GM21390 (cell line): ENCODE measurements around the gene AQP6.
A peak's percentile ranks its signal among the peaks of the same experiment; 100 is the strongest.

Experiments used
- ATAC-seq: cut with Tn5 transposase; IDR thresholded peaks from one replicate; pipeline ENCODE4 v1.9.1; 2021; ENCODE audit not compliant: unreplicated experiment

Gene AQP6

GRCh38 chr12:49942921-49943624 is 29.7 kb upstream of the AQP6 start:
- no peak for ATAC-seq

DNA sequence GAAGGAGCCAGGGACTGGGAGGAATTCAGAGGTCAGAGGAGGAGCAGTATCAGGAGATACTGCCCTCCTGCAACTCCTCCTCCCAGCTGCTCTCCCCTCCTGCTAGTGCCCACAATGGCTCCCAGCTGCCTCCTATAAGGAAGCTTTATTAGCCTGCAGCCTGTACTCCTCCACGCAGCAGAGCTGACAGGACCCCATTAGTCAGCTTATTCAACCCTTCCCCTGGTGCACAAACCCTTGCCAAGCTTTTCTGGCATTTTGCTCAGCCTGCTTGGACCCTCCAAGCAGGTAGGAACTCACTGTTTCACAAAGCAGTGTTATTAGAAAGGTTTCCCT is 29.2 kb upstream of the AQP6 start:
- ATAC-seq = no peak

DNA sequence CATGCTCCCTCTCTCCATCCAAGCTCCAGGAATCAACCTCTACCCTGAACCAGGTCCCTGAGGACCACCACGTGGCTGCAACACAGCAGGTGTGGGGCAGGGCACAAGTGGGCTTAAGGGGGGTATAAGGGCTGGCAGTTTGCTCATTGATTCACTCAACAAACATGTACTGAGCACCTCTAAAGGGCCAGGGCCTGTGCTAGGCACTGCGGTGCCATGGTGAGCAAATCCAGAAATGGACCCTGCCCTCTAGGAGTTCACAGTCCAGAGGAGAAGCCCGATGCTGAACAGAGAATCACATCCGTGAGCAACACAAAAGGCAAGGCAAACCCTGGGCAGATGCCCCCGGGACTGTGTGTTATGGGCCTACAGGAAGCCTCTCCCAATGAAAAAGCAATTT is 28.7 kb upstream of the AQP6 start:
- no peak for ATAC-seq

GRCh38 chr12:49944718-49945117 is 28.0 kb upstream of the AQP6 start:
- no peak for ATAC-seq

DNA sequence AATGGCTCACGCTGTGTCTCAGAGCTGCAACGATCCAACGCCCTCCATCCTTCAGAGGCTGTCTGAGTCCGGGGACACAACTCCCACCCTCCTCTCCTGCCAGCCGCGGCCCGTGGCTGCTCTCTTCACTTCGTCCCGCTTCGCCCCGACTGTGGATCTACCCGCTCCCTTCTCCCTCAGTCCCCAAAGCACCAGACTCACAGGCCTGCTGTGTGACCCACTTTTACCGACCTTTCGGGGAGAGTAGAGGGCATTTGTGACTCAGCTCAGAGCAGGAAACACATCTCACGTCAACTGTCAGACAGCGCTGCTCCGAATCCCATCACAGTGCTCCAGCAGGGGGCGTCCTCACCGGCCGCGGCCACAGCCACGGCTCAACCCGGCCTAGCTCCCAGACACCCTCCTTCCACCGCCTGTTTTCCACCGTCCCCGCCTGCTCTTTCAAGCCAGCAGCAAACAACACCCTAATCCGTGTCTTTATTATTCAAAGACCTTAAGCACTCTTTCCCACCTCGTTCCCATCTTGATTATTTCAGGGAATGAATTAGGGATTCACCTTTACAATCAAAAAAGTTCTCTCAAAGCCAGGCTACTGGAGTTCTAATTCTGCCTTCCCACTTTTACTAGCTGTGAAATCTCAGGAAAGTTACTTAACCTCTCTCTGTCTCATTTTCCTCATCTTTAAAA is 27.2 kb upstream of the AQP6 start:
- peak; percentile 84 for ATAC-seq

DNA sequence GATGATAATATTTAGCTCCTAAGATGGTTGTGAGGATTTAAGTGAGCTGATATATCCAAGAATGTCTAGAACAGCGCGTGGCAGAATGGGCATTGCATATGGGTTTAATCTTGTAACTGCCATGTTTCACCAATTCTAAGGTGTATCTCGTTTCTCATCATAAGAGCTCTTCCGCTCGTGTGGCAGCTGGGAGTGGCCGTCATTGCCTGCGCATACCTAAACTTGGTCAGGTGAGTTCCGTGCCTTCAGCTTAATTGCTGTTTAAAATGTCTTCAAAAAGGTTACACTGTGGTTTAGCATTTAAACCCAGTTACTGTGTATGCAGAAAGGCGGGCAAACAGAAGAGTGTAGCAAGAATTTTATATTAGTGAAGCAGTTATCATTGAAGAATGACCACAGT is 26.7 kb upstream of the AQP6 start:
- ATAC-seq = no peak

DNA sequence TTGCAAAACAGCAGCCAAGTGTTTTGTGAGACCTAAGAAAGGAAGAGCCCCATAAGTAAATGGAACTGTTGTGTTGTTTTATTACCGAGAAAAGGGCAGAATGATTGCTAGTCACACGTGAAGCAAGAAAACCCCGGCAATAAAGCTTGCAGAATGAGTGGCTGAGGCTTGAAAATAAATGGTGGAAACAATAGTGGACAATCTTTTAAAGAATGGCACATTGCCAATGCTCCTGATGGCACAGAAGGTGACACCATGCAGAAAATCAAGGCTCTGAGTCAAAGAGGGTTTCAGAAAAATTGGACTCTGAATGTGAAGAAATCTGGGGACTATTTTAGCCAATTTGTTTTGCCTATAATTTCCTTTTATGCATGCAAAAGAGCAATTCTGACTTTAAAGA is 26.2 kb upstream of the AQP6 start:
- no peak for ATAC-seq

DNA sequence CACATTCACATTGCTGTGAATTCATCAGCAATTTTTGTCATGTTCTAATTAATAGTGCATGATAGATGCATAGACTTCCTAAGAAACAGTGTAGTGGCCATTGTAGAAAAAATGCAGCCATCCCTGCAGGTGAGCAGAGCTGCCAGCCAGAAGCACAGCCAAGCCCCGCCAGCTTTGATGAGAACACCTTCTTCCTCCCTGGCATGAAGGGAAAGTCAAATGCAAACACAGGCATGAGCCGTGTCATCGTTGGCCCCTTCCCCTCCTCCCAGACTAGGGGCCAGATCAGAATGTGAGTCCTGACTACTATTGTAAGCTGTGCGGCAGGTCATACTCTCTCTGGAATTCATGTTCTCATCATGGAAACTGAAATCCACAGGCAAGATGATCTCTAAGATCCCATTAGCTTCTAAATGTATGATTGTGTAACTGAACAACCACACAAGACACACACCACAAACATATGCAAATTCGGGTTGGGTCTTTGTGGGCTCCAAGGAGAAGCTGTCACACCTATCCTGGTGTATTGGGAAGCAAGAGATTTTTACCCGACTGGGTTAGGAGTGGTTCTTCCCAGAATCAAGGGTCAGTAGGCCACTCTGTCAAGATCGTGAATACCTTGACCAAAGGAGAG is 25.0 kb upstream of the AQP6 start:
- no peak for ATAC-seq

- no peak for ATAC-seq
These were observed 23.6 kb upstream of the AQP6 start for GRCh38 chr12:49948866-49949845.

DNA sequence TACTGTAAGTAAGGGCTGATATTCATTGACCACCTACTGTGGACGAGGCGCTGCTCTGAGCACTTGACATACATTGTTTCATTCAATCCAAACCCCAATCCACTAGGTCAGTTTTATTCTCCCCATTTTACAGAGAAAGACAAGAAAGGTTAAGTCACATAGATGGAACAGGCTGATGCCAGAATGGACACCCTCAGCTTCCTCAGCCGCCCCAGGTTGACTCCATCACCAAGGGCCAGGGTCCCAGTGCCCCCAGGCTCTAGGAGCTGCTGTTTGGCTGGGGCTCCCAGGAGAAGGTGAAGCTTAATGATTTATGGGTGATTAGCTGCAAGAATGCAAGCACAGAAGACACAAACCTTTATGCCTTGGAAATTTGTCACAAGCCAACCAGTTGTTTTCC is 22.9 kb upstream of the AQP6 start:
- no peak for ATAC-seq

DNA sequence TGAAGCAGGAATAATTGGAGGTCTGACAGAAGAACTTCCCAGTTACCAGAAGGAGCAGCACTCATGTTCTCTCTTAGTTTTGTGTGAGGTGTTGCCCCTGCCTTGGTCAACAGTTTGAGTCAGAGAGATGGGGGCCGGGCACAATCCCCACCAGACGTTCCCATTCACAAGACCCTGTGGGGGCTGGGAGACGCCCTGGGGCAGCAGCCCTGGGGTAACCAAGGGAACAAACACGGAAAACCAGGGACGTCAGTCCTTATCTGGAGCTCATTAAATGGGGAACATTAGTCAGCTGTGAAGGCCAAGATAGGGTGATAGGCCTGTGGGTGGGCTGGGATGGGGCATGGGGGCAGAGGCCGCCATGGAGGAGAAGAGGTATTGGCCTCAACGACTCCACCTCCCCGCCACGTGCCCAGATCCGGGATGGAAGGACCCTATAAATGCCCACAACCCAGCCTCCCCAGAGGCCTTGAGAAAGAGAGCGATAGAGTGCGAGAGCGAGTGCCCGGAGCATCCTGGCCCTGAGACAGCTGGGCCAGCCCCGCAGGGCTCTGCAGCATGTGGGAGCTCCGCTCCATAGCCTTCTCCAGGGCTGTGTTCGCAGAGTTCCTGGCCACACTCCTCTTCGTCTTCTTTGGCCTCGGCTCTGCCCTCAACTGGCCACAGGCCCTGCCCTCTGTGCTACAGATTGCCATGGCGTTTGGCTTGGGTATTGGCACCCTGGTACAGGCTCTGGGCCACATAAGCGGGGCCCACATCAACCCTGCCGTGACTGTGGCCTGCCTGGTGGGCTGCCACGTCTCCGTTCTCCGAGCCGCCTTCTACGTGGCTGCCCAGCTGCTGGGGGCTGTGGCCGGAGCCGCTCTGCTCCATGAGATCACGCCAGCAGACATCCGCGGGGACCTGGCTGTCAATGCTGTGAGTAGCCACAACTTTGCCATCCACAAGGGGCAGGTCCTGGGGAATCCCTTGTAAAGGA is 22.2 kb upstream of the AQP6 start, which contains the start of gene AQP2:
AQP2 (plus strand) TSS at position 465 of the 979 bp plus-strand sequence; CDS start at position 559, 94 bp downstream.
- no peak for ATAC-seq

DNA sequence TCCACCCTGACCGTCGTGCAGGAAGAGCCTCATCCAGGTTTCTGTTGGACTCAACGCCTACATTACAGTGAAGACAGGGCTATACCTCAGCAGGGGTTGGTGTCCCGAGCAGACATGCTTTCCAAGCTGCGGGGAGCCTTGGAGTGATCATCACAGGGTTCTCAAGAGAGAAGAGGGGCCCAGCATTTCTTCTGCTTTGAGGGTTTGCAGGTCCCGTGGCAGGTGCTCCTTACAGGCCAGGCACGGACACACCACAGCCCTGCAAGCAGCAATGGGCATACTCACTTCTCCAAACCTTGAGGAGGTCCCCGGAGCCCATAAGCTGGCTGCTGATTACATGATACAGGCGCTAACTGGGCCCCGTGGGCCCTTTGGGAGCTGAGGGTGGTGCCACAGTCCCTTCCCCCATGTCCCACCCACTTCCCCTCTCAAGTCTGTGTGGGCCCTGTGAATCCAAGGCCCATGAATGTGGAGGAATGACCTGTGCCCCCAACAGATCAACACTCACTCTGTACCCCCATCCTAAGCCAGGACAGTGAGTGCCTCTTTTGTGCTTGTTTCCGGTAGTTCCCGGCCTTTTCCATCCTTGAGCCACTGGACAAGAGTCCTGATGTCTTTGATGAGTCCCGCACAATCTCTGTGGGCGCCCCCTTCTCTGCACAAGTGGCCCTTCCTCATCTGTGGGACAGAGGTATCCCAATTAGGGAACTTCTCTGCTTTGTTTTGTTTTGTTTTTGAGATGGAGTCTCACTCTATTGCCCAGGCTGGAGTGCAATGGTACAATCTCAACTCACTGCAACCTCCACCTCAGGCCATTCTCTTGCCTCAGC is 21.1 kb upstream of the AQP6 start:
- ATAC-seq = no peak

DNA sequence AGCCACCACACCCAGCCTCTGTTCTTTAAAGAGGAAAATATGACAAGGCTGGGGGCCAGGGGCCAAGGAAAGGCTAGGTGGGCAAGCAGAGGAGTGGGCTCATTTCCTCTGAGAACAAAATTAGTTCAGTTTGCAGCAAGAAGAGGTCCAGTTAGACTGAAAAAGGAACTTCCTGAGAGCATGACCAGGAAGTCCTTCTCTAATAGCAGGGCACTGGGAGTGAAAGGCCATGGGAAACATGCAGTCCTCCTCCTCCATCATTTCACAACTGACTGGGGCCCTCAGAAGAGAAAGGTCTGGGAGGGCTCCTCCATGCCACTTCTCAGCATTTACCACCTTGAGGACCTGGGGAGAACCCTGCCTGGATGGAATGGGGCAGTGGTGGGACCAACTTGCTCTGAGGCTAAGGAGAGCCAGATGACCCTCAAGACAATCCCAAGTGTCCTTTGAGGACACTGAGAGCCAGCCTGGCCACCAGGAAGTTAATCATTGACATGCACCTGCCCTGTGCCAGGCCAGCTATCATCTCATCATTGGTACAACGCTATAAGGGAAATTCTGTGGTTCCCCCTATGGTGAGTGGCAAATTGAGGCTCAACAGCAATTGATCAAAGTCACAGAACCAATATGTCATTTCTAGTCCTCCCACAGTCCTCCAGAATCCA is 20.2 kb upstream of the AQP6 start:
- no peak for ATAC-seq

DNA sequence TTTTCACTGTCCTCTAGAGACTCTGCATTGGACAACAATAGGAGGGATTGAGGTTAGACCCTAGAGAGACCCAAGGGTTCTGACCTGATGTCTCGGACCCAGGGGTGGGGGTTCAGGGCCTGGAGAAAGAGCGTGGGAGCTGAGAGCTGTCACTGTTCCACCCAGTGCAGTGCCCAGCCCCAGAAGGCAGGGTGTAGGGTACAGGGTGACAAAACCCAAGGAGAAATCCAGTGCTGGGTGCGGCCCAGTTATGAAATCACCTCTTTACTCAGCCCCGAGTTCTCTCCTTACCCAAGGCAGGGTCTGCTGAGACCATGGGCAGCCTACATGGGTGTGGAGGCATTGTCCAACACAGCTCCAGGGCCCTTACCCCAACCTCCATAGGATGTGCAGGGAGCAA is 19.6 kb upstream of the AQP6 start:
- no peak for ATAC-seq

- no peak for ATAC-seq
These were observed 18.5 kb upstream of the AQP6 start for GRCh38 chr12:49953961-49954846.

DNA sequence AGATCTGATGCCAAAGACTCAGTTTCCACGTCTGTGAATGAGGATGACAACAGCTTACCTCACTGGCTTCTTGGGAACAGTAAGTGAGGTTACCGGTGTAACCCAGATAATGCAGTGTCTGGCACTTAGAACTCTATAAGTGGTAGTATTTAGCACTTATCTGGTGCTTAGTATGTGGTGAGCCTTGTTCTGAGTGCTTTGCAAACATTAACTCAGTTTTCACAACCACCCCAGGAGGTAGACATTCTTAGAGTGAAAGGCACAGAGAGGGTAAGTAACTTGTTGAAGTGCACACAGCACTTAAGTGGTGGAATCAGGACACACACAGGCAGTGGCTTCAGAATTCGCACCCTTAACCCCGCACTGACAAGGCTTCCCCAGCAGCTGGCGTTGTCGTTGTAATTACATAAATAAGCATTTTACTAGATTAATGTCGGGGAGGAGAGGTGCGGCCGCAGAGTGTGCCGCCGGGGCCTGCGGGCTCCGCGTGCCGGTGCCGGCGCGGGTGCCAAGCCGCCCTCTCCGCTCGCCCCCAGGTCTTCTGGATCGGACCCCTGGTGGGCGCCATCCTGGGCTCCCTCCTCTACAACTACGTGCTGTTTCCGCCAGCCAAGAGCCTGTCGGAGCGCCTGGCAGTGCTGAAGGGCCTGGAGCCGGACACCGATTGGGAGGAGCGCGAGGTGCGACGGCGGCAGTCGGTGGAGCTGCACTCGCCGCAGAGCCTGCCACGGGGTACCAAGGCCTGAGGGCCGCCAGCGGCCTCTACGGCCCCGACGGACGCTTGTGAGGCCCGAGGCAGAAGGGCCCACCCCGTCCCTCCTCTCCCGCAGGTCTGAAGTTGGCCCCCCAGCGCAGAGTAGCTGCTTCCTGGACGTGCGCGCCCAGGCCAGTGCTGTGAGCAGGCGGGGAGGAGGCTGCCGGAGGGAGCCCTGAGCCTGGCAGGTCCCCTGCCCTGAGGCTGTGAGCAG is 17.6 kb upstream of the AQP6 start:
- ATAC-seq = no peak
